Measurements from ENCODE around the gene ADRA2A. TPM values are rescaled to one million over a fixed set of nuclear protein-coding genes. Genes with fewer than 3 reads are reported as not detected.

The ADRA2A gene
- total RNA-seq, 1 experiment from 2014 or later: not detected

GRCh38 chr10:111072232-111072631 is 4.6 kb upstream of the ADRA2A start:
- H3K27ac ChIP-seq (ENCODE audit: low read length): no peak overlapping the region

GRCh38 chr10:111075577-111076185 is 1.1 kb upstream of the ADRA2A start:
- no peak overlapping the region for H3K27ac ChIP-seq (ENCODE audit: low read length)
- no peaks in the 10 kb centered on the region for H3K36me3 ChIP-seq (ENCODE audit: insufficient read depth, low read length)
- no peak for DNase-seq
- H2AFZ ChIP-seq (ENCODE audit: low read length): no peak overlapping the region
- no peaks in the 10 kb centered on the region for H3K4me1 ChIP-seq (ENCODE audit: low read length)
- H4K20me1 ChIP-seq (ENCODE audit: insufficient read depth, low read depth, low read length): no peaks in the 10 kb centered on the region
- no peak overlapping the region for H3K9ac ChIP-seq (ENCODE audit: low read length)
- H3K9me3 ChIP-seq (ENCODE audit: low read length): no peaks in the 10 kb centered on the region; the same call in 1 of the 2 replicates
- H3K79me2 ChIP-seq (ENCODE audit: low read length): no peaks in the 10 kb centered on the region
- H3K27me3 ChIP-seq (ENCODE audit: low read length): no peaks in the 10 kb centered on the region
- H3K4me2 ChIP-seq (ENCODE audit: low read depth, low read length, poor library complexity, severe bottlenecking): no peak overlapping the region
- no peak overlapping the region for H3K4me3 ChIP-seq (ENCODE audit: low read length)
- no peaks in the 10 kb centered on the region for H3K9me2 ChIP-seq (replicated peaks; ENCODE audit: insufficient read depth, low read length)

More at GRCh38 chr10:111072232-111072631, 4.6 kb upstream of the ADRA2A start:
- no peaks in the 10 kb centered on the region for H4K20me1 ChIP-seq (ENCODE audit: insufficient read depth, low read depth, low read length)
- no peaks in the 10 kb centered on the region for H3K9me2 ChIP-seq (replicated peaks; ENCODE audit: insufficient read depth, low read length)
- no peak overlapping the region for H2AFZ ChIP-seq (ENCODE audit: low read length)
- H3K36me3 ChIP-seq (ENCODE audit: insufficient read depth, low read length): no peaks in the 10 kb centered on the region
- no peaks in the 10 kb centered on the region for H3K27me3 ChIP-seq (ENCODE audit: low read length)
- no peaks in the 10 kb centered on the region for H3K79me2 ChIP-seq (ENCODE audit: low read length)
- no peak overlapping the region for H3K9ac ChIP-seq (ENCODE audit: low read length)
- H3K9me3 ChIP-seq (ENCODE audit: low read length): no peaks in the 10 kb centered on the region
- no peak for DNase-seq
- no peak overlapping the region for H3K4me2 ChIP-seq (ENCODE audit: low read depth, low read length, poor library complexity, severe bottlenecking)
- no peaks in the 10 kb centered on the region for H3K4me1 ChIP-seq (ENCODE audit: low read length)
- no peak overlapping the region for H3K4me3 ChIP-seq (ENCODE audit: low read length)

GRCh38 chr10:111076191-111076681 is 593 bp upstream of the ADRA2A start:
- Histone ChIP-seq H3K4me1 (ENCODE audit: low read length) (no peaks in the 10 kb centered on the region), H4K20me1 (ENCODE audit: insufficient read depth, low read depth, low read length) (no peaks in the 10 kb centered on the region), H3K9me3 (ENCODE audit: low read length) (no peaks in the 10 kb centered on the region; the same call in 1 of the 2 replicates), H3K4me3 (ENCODE audit: low read length) (no peak overlapping the region), H3K4me2 (ENCODE audit: low read depth, low read length, poor library complexity, severe bottlenecking) (no peak overlapping the region), H3K36me3 (ENCODE audit: insufficient read depth, low read length) (no peaks in the 10 kb centered on the region), H3K9me2 (replicated peaks; ENCODE audit: insufficient read depth, low read length) (no peaks in the 10 kb centered on the region), H3K9ac (ENCODE audit: low read length) (no peak overlapping the region), H3K27me3 (ENCODE audit: low read length) (no peaks in the 10 kb centered on the region), H3K79me2 (ENCODE audit: low read length) (no peaks in the 10 kb centered on the region), H2AFZ (ENCODE audit: low read length) (no peak overlapping the region), H3K27ac (ENCODE audit: low read length) (no peak overlapping the region)
- DNase-seq: no peak

- Histone ChIP-seq H3K4me2 (ENCODE audit: low read depth, low read length, poor library complexity, severe bottlenecking) (no peak overlapping the region), H3K9ac (ENCODE audit: low read length) (no peak overlapping the region), H3K9me3 (ENCODE audit: low read length) (no peaks in the 10 kb centered on the region; the same call in 1 of the 2 replicates), H3K27me3 (ENCODE audit: low read length) (no peaks in the 10 kb centered on the region), H3K79me2 (ENCODE audit: low read length) (no peaks in the 10 kb centered on the region), H4K20me1 (ENCODE audit: insufficient read depth, low read depth, low read length) (no peaks in the 10 kb centered on the region), H3K4me1 (ENCODE audit: low read length) (no peaks in the 10 kb centered on the region), H3K27ac (ENCODE audit: low read length) (no peak overlapping the region), H3K36me3 (ENCODE audit: insufficient read depth, low read length) (no peaks in the 10 kb centered on the region), H3K4me3 (ENCODE audit: low read length) (no peak overlapping the region), H2AFZ (ENCODE audit: low read length) (no peak overlapping the region), H3K9me2 (replicated peaks; ENCODE audit: insufficient read depth, low read length) (no peaks in the 10 kb centered on the region)
- no peak for DNase-seq
Observed at GRCh38 chr10:111077479-111077784, 603 bp downstream of the ADRA2A start.

- no peaks in the 10 kb centered on the region; the same call in 1 of the 2 replicates for H3K9me3 ChIP-seq (ENCODE audit: low read length)
- no peak overlapping the region for H3K9ac ChIP-seq (ENCODE audit: low read length)
- no peak for DNase-seq
- no peak overlapping the region for H3K27ac ChIP-seq (ENCODE audit: low read length)
- no peak overlapping the region for H3K4me2 ChIP-seq (ENCODE audit: low read depth, low read length, poor library complexity, severe bottlenecking)
- no peaks in the 10 kb centered on the region for H3K36me3 ChIP-seq (ENCODE audit: insufficient read depth, low read length)
- H2AFZ ChIP-seq (ENCODE audit: low read length): no peak overlapping the region
- no peaks in the 10 kb centered on the region for H4K20me1 ChIP-seq (ENCODE audit: insufficient read depth, low read depth, low read length)
- H3K4me1 ChIP-seq (ENCODE audit: low read length): no peaks in the 10 kb centered on the region
- H3K27me3 ChIP-seq (ENCODE audit: low read length): no peaks in the 10 kb centered on the region
- no peak overlapping the region for H3K4me3 ChIP-seq (ENCODE audit: low read length)
- H3K9me2 ChIP-seq (replicated peaks; ENCODE audit: insufficient read depth, low read length): no peaks in the 10 kb centered on the region
- no peaks in the 10 kb centered on the region for H3K79me2 ChIP-seq (ENCODE audit: low read length)
Observed at GRCh38 chr10:111077785-111078504, 1.1 kb downstream of the ADRA2A start.

- H4K20me1 ChIP-seq (ENCODE audit: insufficient read depth, low read depth, low read length): no peaks in the 10 kb centered on the region
- H3K79me2 ChIP-seq (ENCODE audit: low read length): no peaks in the 10 kb centered on the region
- H3K9me2 ChIP-seq (replicated peaks; ENCODE audit: insufficient read depth, low read length): no peaks in the 10 kb centered on the region
- H2AFZ ChIP-seq (ENCODE audit: low read length): no peak overlapping the region
- H3K9ac ChIP-seq (ENCODE audit: low read length): no peak overlapping the region
- H3K27ac ChIP-seq (ENCODE audit: low read length): no peak overlapping the region
- H3K27me3 ChIP-seq (ENCODE audit: low read length): no peaks in the 10 kb centered on the region
- H3K4me2 ChIP-seq (ENCODE audit: low read depth, low read length, poor library complexity, severe bottlenecking): no peak overlapping the region
- no peaks in the 10 kb centered on the region; the same call in 1 of the 2 replicates for H3K9me3 ChIP-seq (ENCODE audit: low read length)
- no peaks in the 10 kb centered on the region for H3K36me3 ChIP-seq (ENCODE audit: insufficient read depth, low read length)
- DNase-seq: no peak
- no peaks in the 10 kb centered on the region for H3K4me1 ChIP-seq (ENCODE audit: low read length)
- H3K4me3 ChIP-seq (ENCODE audit: low read length): no peak overlapping the region
Observed at GRCh38 chr10:111078505-111079185, 1.8 kb downstream of the ADRA2A start.

GRCh38 chr10:111079241-111079760 is 2.5 kb downstream of the ADRA2A start:
- Histone ChIP-seq H3K9ac (ENCODE audit: low read length) (no peak overlapping the region), H2AFZ (ENCODE audit: low read length) (no peak overlapping the region), H3K27me3 (ENCODE audit: low read length) (no peaks in the 10 kb centered on the region), H4K20me1 (ENCODE audit: insufficient read depth, low read depth, low read length) (no peaks in the 10 kb centered on the region), H3K4me3 (ENCODE audit: low read length) (no peak overlapping the region), H3K27ac (ENCODE audit: low read length) (no peak overlapping the region), H3K9me2 (replicated peaks; ENCODE audit: insufficient read depth, low read length) (no peaks in the 10 kb centered on the region), H3K36me3 (ENCODE audit: insufficient read depth, low read length) (no peaks in the 10 kb centered on the region), H3K79me2 (ENCODE audit: low read length) (no peaks in the 10 kb centered on the region), H3K4me2 (ENCODE audit: low read depth, low read length, poor library complexity, severe bottlenecking) (no peak overlapping the region), H3K9me3 (ENCODE audit: low read length) (no peaks in the 10 kb centered on the region; the same call in 1 of the 2 replicates), H3K4me1 (ENCODE audit: low read length) (no peaks in the 10 kb centered on the region)
- DNase-seq: no peak

GRCh38 chr10:111079781-111080180 is 3.0 kb downstream of the ADRA2A start:
- Histone ChIP-seq H3K27me3 (ENCODE audit: low read length) (no peaks in the 10 kb centered on the region), H4K20me1 (ENCODE audit: insufficient read depth, low read depth, low read length) (no peaks in the 10 kb centered on the region)

More at GRCh38 chr10:111079781-111080180, 3.0 kb downstream of the ADRA2A start:
- Histone ChIP-seq H3K4me3 (ENCODE audit: low read length) (no peak overlapping the region), H3K9me2 (replicated peaks; ENCODE audit: insufficient read depth, low read length) (no peaks in the 10 kb centered on the region), H3K9me3 (ENCODE audit: low read length) (no peaks in the 10 kb centered on the region; the same call in 1 of the 2 replicates), H3K36me3 (ENCODE audit: insufficient read depth, low read length) (no peaks in the 10 kb centered on the region), H2AFZ (ENCODE audit: low read length) (no peak overlapping the region), H3K4me2 (ENCODE audit: low read depth, low read length, poor library complexity, severe bottlenecking) (no peak overlapping the region), H3K79me2 (ENCODE audit: low read length) (no peaks in the 10 kb centered on the region), H3K9ac (ENCODE audit: low read length) (no peak overlapping the region), H3K4me1 (ENCODE audit: low read length) (no peaks in the 10 kb centered on the region), H3K27ac (ENCODE audit: low read length) (no peak overlapping the region)
- DNase-seq: no peak

Data from Karpas-422 (cell line).